ENCODE results near the gene POLR1A. TPM values are rescaled to one million over a fixed set of nuclear protein-coding genes. Genes with fewer than 3 reads are reported as not detected.

POLR1A gene
- total RNA-seq, 4 donors from 2014 or later, result 13.3 to 22.4 (median 16.6) TPM

GRCh38 chr2:86107031-86107430 is 1.3 kb upstream of the POLR1A start:
- peak overlapping the region in 3 of 4 donors; percentile 74 to 89 (median 83) for H3K27ac ChIP-seq (replicated peaks in 1 of 4)
- H3K4me1 ChIP-seq, result peaks cover 30 to 47% (median 42%) of the 10 kb centered on the region in 4 donors
- no peak for DNase-seq (ENCODE audit: extremely low spot score)
- peak overlapping the region; percentile 71 to 85 (median 85) for H3K4me3 ChIP-seq
- no peaks in the 10 kb centered on the region for H3K27me3 ChIP-seq
- H3K9me3 ChIP-seq, result no peaks in the 10 kb centered on the region
- TF ChIP-seq CTCF (IDR thresholded peaks at IDR 0.05) (no peak), EP300 (IDR thresholded peaks at IDR 0.05) (no peak), POLR2AphosphoS5 (IDR thresholded peaks at IDR 0.05) (no peak), POLR2A (IDR thresholded peaks at IDR 0.05; ENCODE audit: low read depth) (no peak)
- intact Hi-C loops (cut with DNase I), result loop anchor here (5.0 kb wide), 1 partner anchor 520 kb away; no protein-coding TSS in a partner anchor
- WGBS, result 27% methylated on average over 5 of the region's 5 CpGs
- peaks cover 6 to 48% (median 43%) of the 10 kb centered on the region in 4 donors for H3K36me3 ChIP-seq

- intact Hi-C loops (cut with DNase I), result loop anchor here (5.0 kb wide), 1 partner anchor 521 kb away; no protein-coding TSS in a partner anchor
- peaks cover 30 to 47% (median 42%) of the 10 kb centered on the region in 4 donors for H3K4me1 ChIP-seq
- WGBS, result 2% methylated on average over 38 of the region's 44 CpGs
- H3K27me3 ChIP-seq, result no peaks in the 10 kb centered on the region
- peak within 1 kb of the TSS; percentile 71 to 85 (median 85) for H3K4me3 ChIP-seq
- H3K27ac ChIP-seq (replicated peaks in 1 of 4), result peak within 1 kb of the TSS; percentile 74 to 89 (median 86)
- no peaks in the 10 kb centered on the region for H3K9me3 ChIP-seq
- H3K36me3 ChIP-seq, result peaks cover 0 to 40% (median 36%) of the 10 kb centered on the region in 4 donors
- peak; percentile 98 for DNase-seq (ENCODE audit: extremely low spot score)
- peak; percentile 46 for TF ChIP-seq POLR2A (IDR thresholded peaks at IDR 0.05; ENCODE audit: low read depth)
- TF ChIP-seq CTCF (IDR thresholded peaks at IDR 0.05), result no peak
- peak; percentile 84 to 90 for TF ChIP-seq POLR2AphosphoS5 (IDR thresholded peaks at IDR 0.05)
- no peak for TF ChIP-seq EP300 (IDR thresholded peaks at IDR 0.05)
Observed at GRCh38 chr2:86105969-86106945, 571 bp upstream of the POLR1A start, which contains the start of gene PTCD3. Gene PTCD3 (plus strand): TSS chr2:86106235. CDS start chr2:86106248, 13 bp downstream.

- no peak for DNase-seq (ENCODE audit: extremely low spot score)
- H3K9me3 ChIP-seq, result no peaks in the 10 kb centered on the region
- peaks cover 21 to 48% (median 39%) of the 10 kb centered on the region in 4 donors for H3K36me3 ChIP-seq
- H3K27me3 ChIP-seq, result no peaks in the 10 kb centered on the region
- no peak overlapping the region for H3K4me3 ChIP-seq
- intact Hi-C loops (cut with DNase I), result no loop called here
- H3K4me1 ChIP-seq, result peaks cover 17 to 37% (median 31%) of the 10 kb centered on the region in 4 donors
- no peak overlapping the region for H3K27ac ChIP-seq (replicated peaks in 1 of 4)
- TF ChIP-seq CTCF (IDR thresholded peaks at IDR 0.05) (no peak), EP300 (IDR thresholded peaks at IDR 0.05) (no peak)
Observed at GRCh38 chr2:86102157-86102556, 3.5 kb downstream of the POLR1A start.

GRCh38 chr2:86097913-86098312 is 7.8 kb downstream of the POLR1A start:
- WGBS, result 87% methylated on average over 1 of the region's 1 CpG
- no peak for DNase-seq (ENCODE audit: extremely low spot score)
- H3K36me3 ChIP-seq, result peaks cover 21 to 85% (median 60%) of the 10 kb centered on the region in 4 donors
- H3K27me3 ChIP-seq, result no peaks in the 10 kb centered on the region
- peaks cover 0 to 5% (median 3%) of the 10 kb centered on the region in 4 donors for H3K4me1 ChIP-seq
- no peak for TF ChIP-seq EP300 (IDR thresholded peaks at IDR 0.05)
- TF ChIP-seq POLR2A (IDR thresholded peaks at IDR 0.05; ENCODE audit: low read depth), result no peak
- no peak for TF ChIP-seq CTCF (IDR thresholded peaks at IDR 0.05)
- TF ChIP-seq POLR2AphosphoS5 (IDR thresholded peaks at IDR 0.05), result no peak
- no peaks in the 10 kb centered on the region for H3K9me3 ChIP-seq
- intact Hi-C loops (cut with DNase I), result no loop called here
- no peak overlapping the region for H3K27ac ChIP-seq (replicated peaks in 1 of 4)
- H3K4me3 ChIP-seq, result no peak overlapping the region
